HL-60 (cell line): ENCODE results near the gene CYP4F22.

Experiments used
- CTCF ChIP-seq: IDR thresholded peaks from one replicate; pipeline ENCODE4 v1.5.1; 2011; ENCODE audit warnings: low read length, control low read depth, inconsistent platforms; ENCODE audit not compliant: insufficient read depth
- POLR2AphosphoS5 ChIP-seq: IDR thresholded peaks from 2 replicates; pipeline ENCODE4 v1.6.1; 2012; ENCODE audit warnings: low read depth

- TF ChIP-seq CTCF (no peak), POLR2AphosphoS5 (no peak)
These were observed 56.3 kb downstream of the CYP4F22 start for GRCh38 chr19:15564534-15565168.
